GM12875 (cell line): Measurements from ENCODE around the gene RPS4Y1.
"Not testable (repeated sequence)": the region's sequence is repeated elsewhere in the genome, so short reads cannot be mapped to it uniquely, and the experiment has no call there.

Experiments
- H3K4me3 ChIP-seq: one replicate; pipeline ENCODE4 v1.5.1; 2011; ENCODE audit warnings: low read depth, low read length, control low read depth
- TF ChIP-seq, protein P1 (sequence below): IDR thresholded peaks from 2 replicates; pipeline ENCODE4 v1.5.1; 2011; ENCODE audit warnings: low read depth, mild to moderate bottlenecking, control low read depth, inconsistent platforms, low read length, moderate library complexity, borderline replicate concordance; ENCODE audit not compliant: insufficient read depth

Gene RPS4Y1

DNA sequence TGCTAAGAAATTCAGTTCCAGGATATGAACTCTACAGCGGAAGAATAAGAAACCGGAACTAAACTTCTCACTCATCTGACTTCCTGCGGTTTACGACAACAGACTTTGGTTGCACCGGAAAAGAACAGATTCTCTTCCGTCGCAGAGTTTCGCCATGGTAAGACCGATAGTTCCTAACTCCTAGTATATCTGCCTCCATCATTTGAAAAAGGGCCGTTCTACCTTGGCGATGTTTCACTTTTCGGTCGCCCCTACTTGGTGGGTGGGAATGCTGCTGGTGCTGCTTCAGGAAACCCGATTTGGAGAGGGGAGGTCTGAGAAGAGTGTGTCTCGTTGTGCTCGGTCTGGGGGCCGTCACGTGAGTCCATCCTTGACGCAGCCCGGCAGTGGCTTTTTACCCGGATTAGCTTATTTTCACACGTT is at the start of gene RPS4Y1:
Gene RPS4Y1, plus strand, starts transcription at position 132 of the 423 bp plus-strand sequence. Its CDS starts 23 bp downstream, at position 155.
- H3K4me3 ChIP-seq: no peak within 1 kb of the TSS
- TF ChIP-seq, protein P1, sequence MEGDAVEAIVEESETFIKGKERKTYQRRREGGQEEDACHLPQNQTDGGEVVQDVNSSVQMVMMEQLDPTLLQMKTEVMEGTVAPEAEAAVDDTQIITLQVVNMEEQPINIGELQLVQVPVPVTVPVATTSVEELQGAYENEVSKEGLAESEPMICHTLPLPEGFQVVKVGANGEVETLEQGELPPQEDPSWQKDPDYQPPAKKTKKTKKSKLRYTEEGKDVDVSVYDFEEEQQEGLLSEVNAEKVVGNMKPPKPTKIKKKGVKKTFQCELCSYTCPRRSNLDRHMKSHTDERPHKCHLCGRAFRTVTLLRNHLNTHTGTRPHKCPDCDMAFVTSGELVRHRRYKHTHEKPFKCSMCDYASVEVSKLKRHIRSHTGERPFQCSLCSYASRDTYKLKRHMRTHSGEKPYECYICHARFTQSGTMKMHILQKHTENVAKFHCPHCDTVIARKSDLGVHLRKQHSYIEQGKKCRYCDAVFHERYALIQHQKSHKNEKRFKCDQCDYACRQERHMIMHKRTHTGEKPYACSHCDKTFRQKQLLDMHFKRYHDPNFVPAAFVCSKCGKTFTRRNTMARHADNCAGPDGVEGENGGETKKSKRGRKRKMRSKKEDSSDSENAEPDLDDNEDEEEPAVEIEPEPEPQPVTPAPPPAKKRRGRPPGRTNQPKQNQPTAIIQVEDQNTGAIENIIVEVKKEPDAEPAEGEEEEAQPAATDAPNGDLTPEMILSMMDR: no peak

DNA sequence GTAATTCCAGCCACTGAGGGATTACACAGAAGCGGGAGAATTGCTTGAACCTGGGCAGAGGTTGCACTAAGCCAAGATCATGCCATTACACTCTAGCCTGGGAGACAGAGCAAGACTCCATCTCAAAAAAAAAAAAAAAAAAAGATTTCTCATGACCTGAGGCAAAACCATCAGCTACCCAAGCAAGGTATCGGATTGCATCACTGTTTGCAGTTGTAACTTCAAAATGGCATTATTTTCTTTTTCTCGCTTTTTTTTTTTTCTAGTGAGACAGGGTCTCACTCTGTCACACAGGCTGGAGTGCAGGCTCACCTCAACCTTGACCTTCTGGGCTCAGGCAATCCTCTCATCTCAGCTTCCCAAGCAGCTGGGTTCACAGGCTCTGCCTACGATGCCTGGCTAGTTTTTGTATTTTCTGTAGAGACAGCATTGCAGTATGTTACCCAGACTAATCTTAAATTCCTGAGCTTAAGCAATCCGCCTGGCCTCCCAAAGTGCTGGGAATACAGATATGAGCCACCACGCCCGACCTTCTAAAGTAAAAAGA is 44.4 kb upstream of the RPS4Y1 start:
- H3K4me3 ChIP-seq: no peak overlapping the region
- TF ChIP-seq, protein P1: no peak

DNA sequence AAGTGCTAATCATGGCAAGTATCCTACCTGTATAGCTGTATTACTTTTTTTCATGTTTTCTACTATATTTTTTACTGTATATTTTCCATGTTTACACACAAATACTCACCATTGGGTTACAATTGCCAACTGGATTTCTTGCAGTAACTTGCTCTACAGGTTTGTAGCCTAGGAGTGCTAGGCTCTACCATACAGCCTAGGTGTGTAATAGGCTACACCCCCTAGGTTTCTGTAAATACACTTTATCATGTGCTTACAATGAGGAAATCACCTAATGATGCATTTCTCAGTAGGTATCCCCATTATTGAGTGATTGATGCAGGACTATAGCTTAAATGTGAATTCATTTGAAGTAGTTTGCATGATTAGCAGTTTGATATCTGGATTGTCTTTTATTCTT is 43.4 kb upstream of the RPS4Y1 start:
- no peak overlapping the region for H3K4me3 ChIP-seq
- TF ChIP-seq, protein P1: no peak

DNA sequence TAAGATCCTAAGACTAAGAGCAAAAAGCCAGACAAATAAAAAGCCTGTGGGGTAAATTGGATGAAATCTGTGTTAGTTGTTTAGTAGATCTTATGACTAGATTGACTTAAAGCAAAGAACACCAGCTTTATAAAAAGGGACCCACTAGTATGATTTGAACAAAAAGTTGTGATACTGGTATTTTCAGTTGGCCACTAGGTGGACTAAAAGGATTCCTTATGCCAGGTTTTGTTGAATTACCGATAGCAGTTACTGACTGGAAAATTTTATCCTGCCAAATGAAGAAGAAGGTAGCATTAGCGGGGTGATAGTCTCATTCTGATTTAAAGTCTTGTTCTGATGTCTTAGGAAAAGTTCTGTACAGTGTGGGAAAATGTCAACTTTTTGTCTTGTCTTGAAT is 41.2 kb upstream of the RPS4Y1 start:
- TF ChIP-seq, protein P1: no peak
- H3K4me3 ChIP-seq: no peak overlapping the region

DNA sequence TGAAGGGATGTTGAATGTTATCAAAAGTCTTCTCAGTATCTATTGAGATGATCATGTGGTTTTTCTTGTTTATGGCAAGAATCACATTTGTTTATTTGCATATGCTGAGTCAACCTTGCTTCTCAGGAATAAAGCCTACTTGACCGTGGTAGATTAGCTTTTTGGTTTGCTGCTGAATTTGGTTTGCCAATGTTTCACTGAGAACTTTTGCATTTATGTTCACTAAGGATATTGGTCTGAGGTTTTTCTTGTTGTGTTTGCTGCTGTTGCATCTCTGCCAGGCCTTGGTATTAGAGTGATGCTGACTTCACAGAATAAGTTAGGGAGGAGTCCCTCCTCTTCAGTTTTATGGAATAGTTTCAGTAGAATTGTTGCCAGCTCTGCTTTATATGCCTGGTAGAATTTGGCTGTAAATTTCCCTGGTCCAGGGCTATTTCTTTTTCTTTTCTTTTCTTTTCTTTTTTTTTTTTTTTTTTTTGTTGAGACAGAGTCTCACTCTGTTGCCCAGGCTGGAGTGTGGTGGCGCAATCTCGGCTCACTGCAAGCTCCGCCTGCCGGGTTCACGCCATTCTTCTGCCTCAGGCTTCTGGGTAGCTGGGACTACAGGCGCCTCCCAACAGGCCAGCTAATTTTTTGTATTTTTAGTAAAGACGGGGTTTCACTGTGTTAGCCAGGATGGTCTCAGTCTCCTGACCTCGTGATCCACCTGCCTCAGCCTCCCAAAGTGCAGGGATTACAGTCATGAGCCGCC is 24.1 kb upstream of the RPS4Y1 start:
- H3K4me3 ChIP-seq: not testable (repeated sequence)

DNA sequence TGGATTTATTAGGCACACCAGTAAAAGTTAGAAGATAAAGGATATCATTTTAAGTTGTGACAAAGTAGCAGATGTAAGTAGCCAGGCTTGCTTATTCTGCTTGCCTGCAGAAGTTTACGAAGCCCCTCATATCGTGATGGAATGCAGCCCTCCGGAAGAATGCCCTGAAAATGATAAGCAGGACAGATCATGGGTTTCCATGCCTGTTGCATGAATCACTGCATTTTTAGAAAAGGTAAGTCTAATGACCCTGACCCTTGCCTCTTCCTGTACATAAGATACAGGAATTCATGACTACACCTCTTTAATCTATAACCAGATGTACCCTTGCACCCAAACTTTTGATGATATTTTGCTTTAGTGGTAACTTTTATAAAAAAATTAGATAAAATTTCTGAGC is 16.9 kb upstream of the RPS4Y1 start:
- no peak overlapping the region for H3K4me3 ChIP-seq
- TF ChIP-seq, protein P1: no peak

DNA sequence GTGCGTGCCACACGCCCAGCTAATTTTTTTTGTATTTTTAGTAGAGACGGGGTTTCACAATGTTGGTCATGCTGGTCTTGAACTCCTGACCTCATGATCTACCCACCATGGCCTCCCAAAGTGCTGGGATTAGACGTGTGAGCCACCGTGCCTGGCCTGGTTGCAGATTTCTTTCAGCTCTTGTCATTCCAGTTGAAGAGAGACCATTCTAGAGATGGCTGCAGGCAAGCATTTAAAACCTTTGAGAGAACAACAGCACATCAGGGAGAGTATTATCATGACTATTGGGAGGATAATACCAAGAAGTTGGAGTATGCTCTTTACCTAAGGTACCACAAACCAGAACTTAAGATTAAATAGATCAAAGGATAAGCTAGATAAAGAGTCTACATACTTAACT is 12.9 kb upstream of the RPS4Y1 start:
- TF ChIP-seq, protein P1: no peak
- no peak overlapping the region for H3K4me3 ChIP-seq

DNA sequence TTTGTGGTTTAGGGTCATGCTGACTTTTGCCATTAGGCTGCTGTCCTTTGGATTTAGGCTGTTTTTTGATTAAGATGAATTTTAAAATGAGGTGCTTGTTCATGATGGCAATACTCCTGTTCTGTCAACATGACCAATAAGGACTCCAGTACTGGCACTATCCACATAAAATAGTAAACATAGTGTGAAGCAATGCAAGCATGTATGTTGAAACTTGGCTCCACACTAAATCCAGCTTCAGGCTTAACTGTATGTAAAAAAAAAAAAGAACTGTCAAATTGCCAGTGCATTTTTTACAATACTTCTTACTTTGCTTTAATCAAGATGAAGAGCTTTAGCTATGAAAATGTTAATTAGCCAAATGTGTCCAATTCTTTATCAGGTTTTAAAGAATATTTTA is 6.2 kb upstream of the RPS4Y1 start:
- TF ChIP-seq, protein P1: no peak

More for the DNA sequence above, 6.2 kb upstream of the RPS4Y1 start:
- H3K4me3 ChIP-seq: no peak overlapping the region
